ENCODE data around the gene RFNG.

RFNG gene

DNA sequence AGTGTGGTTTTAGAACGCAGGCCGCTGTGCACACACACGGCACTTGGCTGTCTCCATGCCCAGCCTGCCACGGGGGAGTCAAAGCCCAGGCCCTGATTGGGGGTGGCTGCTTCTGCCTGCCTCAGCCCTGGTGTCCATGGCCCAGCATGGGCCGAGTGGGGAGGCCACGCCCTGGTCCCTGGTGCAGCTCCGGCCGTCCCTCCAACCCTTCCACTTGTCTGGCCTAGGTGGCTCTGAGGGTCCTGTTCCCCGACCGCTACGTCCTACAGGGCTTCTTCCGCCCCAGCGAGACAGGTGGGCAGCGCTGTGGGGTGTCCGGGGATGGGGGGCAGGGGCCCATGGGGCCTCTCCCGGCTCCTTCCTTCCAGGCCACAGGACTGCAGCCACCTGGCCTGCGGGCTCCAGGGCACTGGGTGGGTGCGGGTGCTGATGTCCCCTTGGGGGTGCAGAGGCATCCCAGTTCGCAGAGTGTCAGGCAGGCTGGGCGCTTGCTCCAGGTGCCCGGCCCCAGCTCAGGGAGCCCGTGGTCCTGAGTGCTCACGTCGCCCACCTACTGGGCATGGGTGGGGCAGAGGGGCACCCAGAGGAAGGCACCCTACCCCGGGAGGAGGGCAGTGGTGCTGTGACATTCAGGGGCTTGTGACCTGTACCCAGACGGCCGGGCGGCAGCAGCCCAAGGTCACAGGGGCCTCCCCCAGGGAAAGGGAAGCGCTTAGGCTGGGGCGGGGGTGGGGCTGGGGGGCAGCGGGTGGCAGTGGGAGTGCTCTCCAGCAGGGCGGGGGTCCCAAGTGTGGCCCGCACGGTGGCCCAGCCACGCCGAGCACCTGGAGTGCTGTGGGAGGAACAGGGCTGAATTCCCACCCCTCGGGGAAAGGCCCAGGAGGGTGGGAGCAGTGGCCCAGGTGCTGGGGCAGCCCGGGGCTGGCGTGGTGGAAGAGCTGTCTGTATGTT is 40.8 kb downstream of the RFNG start:
- in situ Hi-C loops (cut with HindIII; ENCODE audit: low pct_ligation_motif_present, low pct_unique_long_range_greater_than_20kb, low sequenced_read_pairs): no loop called here
- no peak for DNase-seq

DNA sequence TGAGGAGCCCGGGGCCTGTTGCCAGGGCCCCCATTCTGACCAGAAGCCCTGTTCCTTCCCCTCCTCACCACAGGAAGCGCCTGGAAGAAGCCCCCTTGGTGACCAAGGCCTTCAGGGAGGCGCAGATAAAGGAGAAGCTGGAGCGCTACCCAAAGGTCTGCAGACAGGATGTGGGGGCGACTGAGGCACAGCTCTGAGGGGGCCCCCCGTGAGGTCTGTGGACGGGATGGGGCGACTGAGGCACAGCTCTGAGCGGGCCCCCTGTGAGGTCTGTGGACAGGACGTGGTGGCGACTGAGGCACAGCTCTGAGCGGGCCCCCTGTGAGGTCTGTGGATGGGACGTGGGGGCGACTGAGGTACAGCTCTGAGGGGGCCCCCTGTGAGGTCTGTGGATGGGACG is 42.2 kb downstream of the RFNG start:
- in situ Hi-C loops (cut with HindIII; ENCODE audit: low pct_ligation_motif_present, low pct_unique_long_range_greater_than_20kb, low sequenced_read_pairs): no loop called here
- DNase-seq: no peak

- DNase-seq: no peak
- in situ Hi-C loops (cut with HindIII; ENCODE audit: low pct_ligation_motif_present, low pct_unique_long_range_greater_than_20kb, low sequenced_read_pairs): no loop called here
Measured at GRCh38 chr17:82008941-82009405, 42.6 kb downstream of the RFNG start.

DNA sequence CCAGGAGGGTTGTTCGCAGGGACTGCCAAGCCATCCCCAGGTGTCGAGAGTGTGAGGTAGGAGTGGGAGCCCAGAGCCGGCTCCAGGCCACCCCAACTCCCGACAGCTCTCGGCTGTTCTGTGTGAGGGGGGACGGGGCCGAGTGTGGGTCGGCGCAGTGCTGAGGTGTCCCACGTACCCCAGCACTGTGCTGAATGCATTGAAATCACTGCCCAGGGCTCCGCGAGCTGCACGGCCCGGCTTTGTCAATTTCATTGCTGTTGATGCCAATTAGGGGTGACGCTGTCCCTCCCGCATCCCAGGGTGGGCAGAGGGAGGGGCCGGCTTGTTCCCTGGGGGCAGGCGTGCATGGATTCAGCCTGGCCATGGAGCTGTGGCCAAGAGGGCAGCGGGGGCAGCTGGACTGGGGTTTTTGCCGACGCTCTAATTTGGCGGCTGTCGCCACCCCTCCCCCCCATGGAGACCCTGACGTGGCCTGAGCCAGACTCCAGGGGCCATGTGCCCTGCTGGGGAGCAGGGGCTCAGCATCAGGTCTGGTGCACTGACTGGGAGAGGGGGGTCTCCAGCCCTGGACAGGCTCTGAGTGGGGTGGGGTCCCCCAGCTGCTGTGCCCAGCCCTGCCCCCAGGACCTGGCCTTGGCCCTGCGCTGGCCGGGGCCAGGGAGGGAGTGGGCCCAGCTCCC is 43.2 kb downstream of the RFNG start:
- DNase-seq: no peak
- in situ Hi-C loops (cut with HindIII; ENCODE audit: low pct_ligation_motif_present, low pct_unique_long_range_greater_than_20kb, low sequenced_read_pairs): no loop called here

DNA sequence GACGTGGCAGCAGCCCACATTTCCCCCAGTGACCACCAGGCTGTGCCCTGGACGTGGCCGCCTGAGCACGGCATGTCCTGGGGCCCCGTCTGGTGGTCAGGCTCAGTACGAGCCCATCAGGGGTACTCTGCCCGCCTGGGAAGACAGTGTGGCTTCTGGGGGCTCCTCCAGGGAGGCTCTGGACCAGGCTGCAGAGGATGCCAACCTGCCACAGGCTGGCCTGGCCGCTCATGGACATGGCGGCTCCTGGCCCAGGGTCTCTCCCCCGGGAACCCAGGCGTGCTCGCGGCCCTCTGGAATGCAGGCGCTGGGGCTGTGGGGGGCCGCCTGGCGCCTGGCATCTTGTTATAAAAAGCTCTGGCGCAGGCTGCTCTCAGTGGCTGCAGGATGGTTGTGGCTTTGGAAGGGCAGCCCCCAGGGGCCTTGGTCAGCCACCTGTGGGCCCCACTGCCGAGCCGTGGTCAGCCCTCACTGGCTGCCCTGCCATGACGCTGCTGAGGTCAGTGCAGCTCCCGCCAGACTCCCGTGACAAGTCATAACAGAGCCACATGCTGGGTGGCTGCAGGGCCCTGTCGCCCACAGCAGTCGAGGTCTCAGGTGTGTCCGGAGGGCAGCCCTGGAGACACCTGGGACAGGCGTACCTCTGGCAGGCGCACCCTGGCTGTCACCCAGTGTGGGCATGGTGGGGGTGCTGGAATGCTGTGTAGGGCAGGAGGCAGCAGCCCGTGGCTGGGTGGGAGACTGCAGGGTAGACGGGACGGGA is 43.9 kb downstream of the RFNG start:
- DNase-seq: peak; percentile 37
- in situ Hi-C loops (cut with HindIII; ENCODE audit: low pct_ligation_motif_present, low pct_unique_long_range_greater_than_20kb, low sequenced_read_pairs): no loop called here

GRCh38 chr17:82007228-82007494 is 44.5 kb downstream of the RFNG start:
- in situ Hi-C loops (cut with HindIII; ENCODE audit: low pct_ligation_motif_present, low pct_unique_long_range_greater_than_20kb, low sequenced_read_pairs): no loop called here
- no peak for DNase-seq

- in situ Hi-C loops (cut with HindIII; ENCODE audit: low pct_ligation_motif_present, low pct_unique_long_range_greater_than_20kb, low sequenced_read_pairs): no loop called here
- DNase-seq: peak; percentile 43
Measured at GRCh38 chr17:82006468-82007227, 45.0 kb downstream of the RFNG start.

GRCh38 chr17:82005701-82006348 is 45.8 kb downstream of the RFNG start:
- in situ Hi-C loops (cut with HindIII; ENCODE audit: low pct_ligation_motif_present, low pct_unique_long_range_greater_than_20kb, low sequenced_read_pairs): no loop called here
- no peak for DNase-seq

GRCh38 chr17:82004517-82005455 is 46.8 kb downstream of the RFNG start:
- DNase-seq: no peak
- in situ Hi-C loops (cut with HindIII; ENCODE audit: low pct_ligation_motif_present, low pct_unique_long_range_greater_than_20kb, low sequenced_read_pairs): no loop called here

GRCh38 chr17:82003411-82004381 is 47.9 kb downstream of the RFNG start:
- peak; percentile 95 for DNase-seq
- in situ Hi-C loops (cut with HindIII; ENCODE audit: low pct_ligation_motif_present, low pct_unique_long_range_greater_than_20kb, low sequenced_read_pairs): no loop called here

DNA sequence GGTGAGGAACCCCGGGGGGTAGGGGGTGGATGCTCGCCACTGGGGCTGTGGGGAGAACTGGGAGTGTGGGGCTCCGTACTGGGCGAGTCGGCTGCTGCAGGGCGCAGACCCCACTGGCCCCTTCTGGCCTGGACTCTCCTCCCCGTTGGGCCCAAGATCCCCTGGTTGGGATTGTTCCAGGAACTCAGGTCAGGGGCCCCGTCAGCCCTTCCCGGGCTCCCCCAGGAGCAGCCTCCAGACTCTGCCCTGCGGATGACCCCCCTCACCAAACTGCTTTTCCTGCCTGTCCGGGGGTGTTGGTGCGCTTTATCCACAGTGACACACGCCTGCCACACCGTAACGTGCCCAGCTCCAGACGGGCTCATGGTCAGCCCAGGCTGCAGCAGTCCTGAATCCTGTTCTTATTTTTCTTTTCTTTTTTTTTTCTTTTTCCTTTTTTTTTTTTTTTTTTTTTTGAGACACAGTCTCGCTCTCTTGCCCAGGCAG is 50.0 kb downstream of the RFNG start:
- in situ Hi-C loops (cut with HindIII; ENCODE audit: low pct_ligation_motif_present, low pct_unique_long_range_greater_than_20kb, low sequenced_read_pairs): no loop called here
- no peak for DNase-seq

GRCh38 chr17:82000803-82001570 is 50.6 kb downstream of the RFNG start:
- DNase-seq: no peak
- in situ Hi-C loops (cut with HindIII; ENCODE audit: low pct_ligation_motif_present, low pct_unique_long_range_greater_than_20kb, low sequenced_read_pairs): no loop called here

- in situ Hi-C loops (cut with HindIII; ENCODE audit: low pct_ligation_motif_present, low pct_unique_long_range_greater_than_20kb, low sequenced_read_pairs): no loop called here
- no peak for DNase-seq
Measured at GRCh38 chr17:81999976-82000802, 51.4 kb downstream of the RFNG start.

DNA sequence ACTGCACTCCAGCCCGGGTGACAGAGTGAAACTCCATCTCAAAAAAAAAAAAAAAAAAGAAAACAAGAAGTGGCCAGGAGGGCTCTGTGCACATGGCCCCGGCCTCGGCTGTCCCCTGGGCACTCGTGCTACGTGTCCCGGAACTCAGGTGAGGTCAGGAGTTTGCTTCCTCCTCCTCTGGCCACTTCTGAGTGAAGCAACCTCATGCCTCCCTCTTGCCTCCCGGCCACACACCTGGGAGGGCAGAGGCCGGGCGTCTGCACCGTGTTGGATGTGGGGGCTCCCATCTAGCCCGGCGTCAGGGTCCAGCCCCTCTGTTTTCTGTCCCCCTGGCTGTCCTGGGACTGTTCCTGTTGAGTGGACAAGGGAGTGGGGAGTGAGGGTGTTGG is 52.0 kb downstream of the RFNG start:
- in situ Hi-C loops (cut with HindIII; ENCODE audit: low pct_ligation_motif_present, low pct_unique_long_range_greater_than_20kb, low sequenced_read_pairs): no loop called here
- DNase-seq: no peak
